Activated B cell treated with CpG ODN at 0.5 μM for 24 hours (primary cell): ENCODE data around the gene HOMEZ. TPM values are rescaled to one million over a fixed set of nuclear protein-coding genes. Genes with fewer than 3 reads are reported as not detected.

ENCODE experiments used
- ATAC-seq: fragments of 200-7000 bp; cut with Tn5 transposase; one replicate; pipeline ENCODE4 v1.10.0; 2021; ENCODE audit warnings: low read depth, mild to moderate bottlenecking, moderate library complexity
- CTCF ChIA-PET: fragments of 350-600 bp; sonication (Branson Sonifier 250); formaldehyde crosslinking; loops from one replicate; lab custom pipeline; 2021; ENCODE audit warnings: antibody characterized with exemption; lab: Charles Lee
- POLR2A ChIA-PET: fragments of 350-600 bp; sonication (Branson Sonifier 250); formaldehyde crosslinking; loops from one replicate; lab custom pipeline; 2021; ENCODE audit warnings: antibody characterized with exemption; lab: Charles Lee
- DNase-seq: peaks from one replicate; pipeline ENCODE4 v3.0.0; 2022
- H3K27ac Mint-ChIP-seq: one replicate; pipeline ENCODE4 v1.8.0; 2020; ENCODE audit warnings: mixed read lengths
- H3K27me3 Mint-ChIP-seq: one replicate; pipeline ENCODE4 v1.8.0; 2021; ENCODE audit warnings: mixed read lengths
- H3K36me3 Mint-ChIP-seq: one replicate; pipeline ENCODE4 v1.8.0; 2021; ENCODE audit warnings: low read depth, mixed read lengths
- H3K4me1 Mint-ChIP-seq: one replicate; pipeline ENCODE4 v1.8.0; 2021; ENCODE audit warnings: mixed read lengths
- H3K4me3 Mint-ChIP-seq: one replicate; pipeline ENCODE4 v1.8.0; 2020; ENCODE audit warnings: mild to moderate bottlenecking, mixed read lengths
- H3K9me3 Mint-ChIP-seq: one replicate; pipeline ENCODE4 v1.8.0; 2020; ENCODE audit warnings: mixed read lengths
- intact Hi-C: fragments of 100-400 bp; cut with micrococcal nuclease; formaldehyde crosslinking; loops from one replicate; pipeline ENCODE4 v1.15.1; 2024
- total RNA-seq: library from RNA; stranded (reverse); gene quantifications from 2 replicates; pipeline ENCODE4 v1.2.3, GENCODE V29; 2022
- TF ChIP-seq, protein P1 (sequence below): fragments of 200-600 bp; IDR thresholded peaks from one replicate; pipeline ENCODE4 v1.8.0; 2022; ENCODE audit warnings: antibody characterized with exemption, mild to moderate bottlenecking

Gene HOMEZ
- total RNA-seq, 1 donor from 2014 or later = 11.5 TPM

DNA sequence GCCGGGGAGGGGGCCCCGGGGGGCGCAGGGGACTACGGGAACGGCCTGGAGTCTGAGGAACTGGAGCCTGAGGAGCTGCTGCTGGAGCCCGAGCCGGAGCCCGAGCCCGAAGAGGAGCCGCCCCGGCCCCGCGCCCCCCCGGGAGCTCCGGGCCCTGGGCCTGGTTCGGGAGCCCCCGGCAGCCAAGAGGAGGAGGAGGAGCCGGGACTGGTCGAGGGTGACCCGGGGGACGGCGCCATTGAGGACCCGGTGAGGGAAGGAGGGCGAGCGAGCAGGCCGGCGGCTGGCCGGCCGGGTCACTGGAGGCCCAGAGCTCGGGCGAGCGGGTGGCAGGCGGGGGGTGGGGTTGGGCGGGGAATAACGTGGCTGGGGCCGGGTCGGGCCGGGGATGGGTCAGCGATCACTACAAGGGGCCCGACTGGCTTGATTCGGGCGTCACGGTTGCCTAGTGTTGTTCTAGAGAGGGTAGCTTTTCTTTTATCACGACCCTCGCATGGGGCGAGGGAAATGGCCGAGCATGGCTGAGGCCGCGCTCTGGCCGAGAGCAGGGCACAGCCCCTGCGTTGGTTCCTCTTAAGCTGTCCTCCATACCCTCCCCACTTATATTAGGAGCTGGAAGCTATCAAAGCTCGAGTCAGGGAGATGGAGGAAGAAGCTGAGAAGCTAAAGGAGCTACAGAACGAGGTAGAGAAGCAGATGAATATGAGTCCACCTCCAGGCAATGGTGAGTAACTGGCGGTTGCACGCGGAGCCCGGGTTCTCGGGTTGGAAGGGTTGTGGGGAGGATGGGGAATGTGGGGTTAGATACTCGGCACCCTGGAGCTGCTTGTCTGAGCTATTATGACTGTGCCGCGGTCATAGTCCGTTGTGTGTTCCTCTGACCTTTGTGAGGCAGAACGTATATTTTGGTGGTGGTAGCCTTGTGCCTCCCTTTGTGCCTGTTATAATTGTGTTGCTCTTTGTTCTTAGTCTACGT is 35.9 kb upstream of the HOMEZ start:
- H3K27ac Mint-ChIP-seq = peak overlapping the region; percentile 82
- peaks cover 48% of the 10 kb centered on the region for H3K36me3 Mint-ChIP-seq
- peak overlapping the region; percentile 90 for H3K4me3 Mint-ChIP-seq
- CTCF ChIA-PET = interaction anchor here (0.6 to 4.3 kb wide), 11 partner anchors 9 to 264 kb away, joined by 3 to 38 read pairs (median 4); partner anchors contain the start of genes BCL2L2, CDH24 and PPP1R3E
- TF ChIP-seq, protein P1, sequence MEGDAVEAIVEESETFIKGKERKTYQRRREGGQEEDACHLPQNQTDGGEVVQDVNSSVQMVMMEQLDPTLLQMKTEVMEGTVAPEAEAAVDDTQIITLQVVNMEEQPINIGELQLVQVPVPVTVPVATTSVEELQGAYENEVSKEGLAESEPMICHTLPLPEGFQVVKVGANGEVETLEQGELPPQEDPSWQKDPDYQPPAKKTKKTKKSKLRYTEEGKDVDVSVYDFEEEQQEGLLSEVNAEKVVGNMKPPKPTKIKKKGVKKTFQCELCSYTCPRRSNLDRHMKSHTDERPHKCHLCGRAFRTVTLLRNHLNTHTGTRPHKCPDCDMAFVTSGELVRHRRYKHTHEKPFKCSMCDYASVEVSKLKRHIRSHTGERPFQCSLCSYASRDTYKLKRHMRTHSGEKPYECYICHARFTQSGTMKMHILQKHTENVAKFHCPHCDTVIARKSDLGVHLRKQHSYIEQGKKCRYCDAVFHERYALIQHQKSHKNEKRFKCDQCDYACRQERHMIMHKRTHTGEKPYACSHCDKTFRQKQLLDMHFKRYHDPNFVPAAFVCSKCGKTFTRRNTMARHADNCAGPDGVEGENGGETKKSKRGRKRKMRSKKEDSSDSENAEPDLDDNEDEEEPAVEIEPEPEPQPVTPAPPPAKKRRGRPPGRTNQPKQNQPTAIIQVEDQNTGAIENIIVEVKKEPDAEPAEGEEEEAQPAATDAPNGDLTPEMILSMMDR = no peak
- H3K9me3 Mint-ChIP-seq = no peaks in the 10 kb centered on the region
- POLR2A ChIA-PET = interaction anchor here (0.5 to 10.0 kb wide), 36 partner anchors 9 to 1811 kb away, joined by 3 to 339 read pairs (median 4); partner anchors contain the start of genes ACIN1, AP1G2, BCL2L2 and C14orf119
- intact Hi-C loops = loop anchor here (1.0 to 10.0 kb wide), 11 partner anchors 16 to 825 kb away; partner anchors contain the start of genes ACIN1, BCL2L2, C14orf119 and DHRS4
- peaks cover 26% of the 10 kb centered on the region for H3K4me1 Mint-ChIP-seq
- no peaks in the 10 kb centered on the region for H3K27me3 Mint-ChIP-seq
- ATAC-seq (no peak), DNase-seq (no peak)

DNA sequence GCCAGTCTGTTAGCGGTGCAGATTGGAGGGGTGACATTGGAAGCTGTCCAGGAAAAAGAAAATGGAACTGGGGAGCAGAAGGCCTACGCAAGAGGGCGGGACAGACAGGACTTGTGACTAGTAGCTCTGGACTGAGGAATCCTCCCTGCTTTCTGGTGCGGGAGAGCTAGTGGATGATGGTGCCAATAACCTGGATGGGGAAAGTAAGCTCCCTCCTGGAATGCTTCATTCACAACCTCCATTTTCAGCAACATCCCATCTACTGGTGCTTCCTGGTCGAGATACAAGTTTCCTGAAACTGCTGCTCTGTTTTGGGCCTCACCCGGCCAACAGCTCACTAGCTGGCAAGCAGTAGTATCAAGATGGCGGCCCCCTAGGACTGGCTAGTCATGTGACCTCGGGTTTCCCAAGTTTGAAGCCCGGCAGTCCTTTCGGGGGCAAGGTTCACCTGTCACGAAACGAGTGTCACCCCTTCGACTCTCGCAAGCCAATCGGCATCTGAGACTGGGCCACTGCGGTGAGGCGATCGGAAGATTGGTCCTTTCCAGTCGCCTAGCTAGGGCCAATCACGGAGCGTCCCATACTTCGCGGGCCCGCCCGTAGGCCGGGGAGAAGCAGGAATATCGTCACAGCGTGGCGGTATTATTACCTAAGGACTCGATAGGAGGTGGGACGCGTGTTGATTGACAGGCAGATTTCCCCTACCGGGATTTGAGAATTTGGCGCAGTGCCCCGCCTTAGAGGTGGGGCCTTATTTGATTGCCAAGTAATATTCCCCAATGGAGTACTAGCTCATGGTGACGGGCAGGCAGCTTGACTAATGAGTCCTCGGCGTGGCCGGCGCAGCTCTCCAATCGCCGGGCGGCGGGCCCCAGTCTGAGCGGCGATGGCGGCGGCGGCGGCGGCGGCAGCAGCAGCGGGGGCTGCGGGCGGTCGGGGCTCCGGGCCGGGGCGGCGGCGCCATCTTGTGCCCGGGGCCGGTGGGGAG is 34.9 kb upstream of the HOMEZ start, which contains the start of gene PABPN1:
TSS of gene PABPN1 (plus strand) at position 874 of the 988 bp plus-strand sequence. CDS start at position 887, 13 bp downstream.
- no peaks in the 10 kb centered on the region for H3K27me3 Mint-ChIP-seq
- intact Hi-C loops = loop anchor here (1.0 to 10.0 kb wide), 10 partner anchors 15 to 826 kb away; partner anchors contain the start of genes ACIN1, BCL2L2, C14orf119 and DHRS4
- H3K27ac Mint-ChIP-seq = peak within 1 kb of the TSS; percentile 98
- POLR2A ChIA-PET = interaction anchor here (0.5 to 10.0 kb wide), 39 partner anchors 11 to 1810 kb away, joined by 3 to 339 read pairs (median 4); partner anchors contain the start of genes ACIN1, AP1G2, BCL2L2 and C14orf119
- TF ChIP-seq, protein P1 = no peak
- H3K4me1 Mint-ChIP-seq = peaks cover 26% of the 10 kb centered on the region
- H3K9me3 Mint-ChIP-seq = no peaks in the 10 kb centered on the region
- DNase-seq (peak; percentile 89), ATAC-seq (peak; percentile 87)
- H3K4me3 Mint-ChIP-seq = peak within 1 kb of the TSS; percentile 90
- H3K36me3 Mint-ChIP-seq = peaks cover 44% of the 10 kb centered on the region
- CTCF ChIA-PET = interaction anchor here (0.6 to 4.3 kb wide), 12 partner anchors 10 to 263 kb away, joined by 3 to 38 read pairs (median 4); partner anchors contain the start of genes ACIN1, BCL2L2, CDH24 and PPP1R3E

DNA sequence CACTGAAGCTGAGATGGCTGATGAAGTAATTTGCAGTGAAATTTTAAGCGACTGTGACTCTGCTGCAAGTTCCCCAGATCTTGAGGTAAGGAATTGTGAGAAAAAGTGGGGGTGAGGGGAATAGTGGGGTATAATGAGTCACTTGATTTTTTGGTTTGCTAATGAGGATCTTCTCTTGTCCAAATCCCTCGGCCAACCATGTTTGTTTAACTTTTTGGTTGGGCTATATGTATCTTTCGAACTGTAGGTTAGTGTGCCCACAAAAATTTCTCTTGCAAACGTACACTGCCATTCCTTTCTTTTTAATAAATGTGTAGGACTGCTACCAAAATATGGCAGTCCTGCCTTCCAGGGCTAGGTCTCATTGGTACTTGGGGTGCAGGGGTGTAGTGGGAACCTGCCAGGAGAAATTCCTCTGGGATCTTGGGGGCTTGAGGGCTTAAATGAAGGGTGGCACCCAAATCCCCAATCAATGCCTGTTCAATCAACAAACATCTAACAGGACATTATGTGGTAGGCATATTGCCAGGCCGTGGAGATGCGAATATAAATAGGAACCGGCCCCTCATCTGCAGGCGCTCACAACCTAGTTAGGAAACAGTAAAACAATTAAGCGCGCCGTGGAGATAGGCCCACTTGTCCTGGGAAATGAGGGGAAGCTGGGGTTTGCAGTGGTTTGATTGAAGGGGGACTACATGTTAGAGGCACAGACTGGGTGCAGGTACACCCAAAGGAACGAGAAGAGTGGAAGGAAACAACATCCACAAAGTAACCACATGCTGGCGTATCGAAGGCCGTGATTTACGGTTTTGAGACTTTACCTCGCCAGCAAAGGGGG is 34.0 kb upstream of the HOMEZ start:
- Mint-ChIP-seq H3K27ac (peak overlapping the region; percentile 98), H3K4me1 (peaks cover 26% of the 10 kb centered on the region), H3K4me3 (peak overlapping the region; percentile 86), H3K9me3 (no peaks in the 10 kb centered on the region), H3K36me3 (peaks cover 36% of the 10 kb centered on the region), H3K27me3 (no peaks in the 10 kb centered on the region)
- TF ChIP-seq, protein P1 = no peak
- ATAC-seq (no peak), DNase-seq (no peak)
- intact Hi-C loops = loop anchor here (2.0 to 10.0 kb wide), 2 partner anchors 635 to 827 kb away; partner anchors contain the start of genes DHRS4, PSME2 and RNF31
- CTCF ChIA-PET = interaction anchor here (0.6 to 4.3 kb wide), 7 partner anchors 18 to 251 kb away, joined by 3 to 38 read pairs (median 5); partner anchors contain the start of genes ACIN1 and PPP1R3E
- POLR2A ChIA-PET = interaction anchor here (0.6 to 10.0 kb wide), 12 partner anchors 14 to 1809 kb away, joined by 3 to 339 read pairs (median 10); partner anchors contain the start of genes ACIN1, AP1G2, BCL2L2 and C14orf119

DNA sequence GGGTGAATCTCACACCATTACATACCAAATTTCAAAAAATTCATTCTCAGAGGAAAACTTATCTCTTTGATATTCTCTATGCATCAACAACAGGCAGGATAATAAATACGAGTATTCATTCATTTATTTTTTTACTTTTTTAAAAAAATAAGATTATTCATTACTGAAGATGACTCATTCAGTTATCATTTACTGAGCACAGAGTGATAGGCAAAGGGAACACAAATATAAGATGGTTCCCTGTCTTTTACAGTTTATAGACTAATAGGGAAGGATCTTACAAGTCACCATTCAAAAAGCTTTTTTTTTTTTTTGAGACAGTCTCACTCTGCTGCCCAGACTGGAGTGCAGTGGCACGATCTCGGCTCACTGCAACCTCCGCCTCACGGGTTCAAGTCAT is 30.4 kb upstream of the HOMEZ start:
- H3K27ac Mint-ChIP-seq = no peak overlapping the region
- peaks cover 4% of the 10 kb centered on the region for H3K36me3 Mint-ChIP-seq
- ChIA-PET CTCF (no interaction called here), POLR2A (interaction anchor here (10.0 kb wide), 1 partner anchor 10 kb away, joined by 339 read pairs; the partner anchor contains the start of genes BCL2L2 and PPP1R3E)
- no peak for DNase-seq
- no peak for ATAC-seq
- H3K4me1 Mint-ChIP-seq = peaks cover 10% of the 10 kb centered on the region
- H3K4me3 Mint-ChIP-seq = no peak overlapping the region
- TF ChIP-seq, protein P1 = no peak
- H3K9me3 Mint-ChIP-seq = no peaks in the 10 kb centered on the region
- no peaks in the 10 kb centered on the region for H3K27me3 Mint-ChIP-seq
- intact Hi-C loops = no loop called here
